ENCODE measurements around the gene DDAH1.

The DDAH1 gene

GRCh38 chr1:85445906-85446305 is 19.1 kb downstream of the DDAH1 start:
- DNase-seq (ENCODE audit: low read depth in 2 of 2, low spot score in 1 of 2), result no peak

GRCh38 chr1:85444381-85444780 is 20.6 kb downstream of the DDAH1 start:
- DNase-seq (ENCODE audit: low read depth in 2 of 2, low spot score in 1 of 2), result no peak

GRCh38 chr1:85440612-85441011 is 24.3 kb downstream of the DDAH1 start:
- no peak for DNase-seq (ENCODE audit: low read depth in 2 of 2, low spot score in 1 of 2)

GRCh38 chr1:85438353-85438752 is 26.6 kb downstream of the DDAH1 start:
- DNase-seq (ENCODE audit: low read depth in 2 of 2, low spot score in 1 of 2), result no peak

DNA sequence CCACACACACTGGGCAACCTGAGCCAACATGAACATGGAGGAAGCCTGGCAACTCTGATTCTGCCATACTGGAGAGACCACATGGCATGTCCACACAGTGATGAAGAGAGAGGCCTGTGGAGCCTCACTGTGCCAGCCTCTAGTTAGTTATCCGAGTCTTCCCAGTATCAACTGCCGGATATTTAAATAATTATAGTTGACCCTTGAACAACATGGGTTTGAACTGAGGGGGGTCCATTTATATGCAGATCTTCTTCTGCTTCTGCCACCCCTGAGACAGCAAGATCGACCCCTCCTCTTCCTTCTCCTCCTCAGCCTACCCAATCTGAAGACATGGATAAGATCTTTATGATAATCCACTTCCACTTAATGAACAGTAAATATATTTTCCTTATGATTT is 27.8 kb downstream of the DDAH1 start:
- DNase-seq (ENCODE audit: low read depth in 2 of 2, low spot score in 1 of 2), result no peak

DNA sequence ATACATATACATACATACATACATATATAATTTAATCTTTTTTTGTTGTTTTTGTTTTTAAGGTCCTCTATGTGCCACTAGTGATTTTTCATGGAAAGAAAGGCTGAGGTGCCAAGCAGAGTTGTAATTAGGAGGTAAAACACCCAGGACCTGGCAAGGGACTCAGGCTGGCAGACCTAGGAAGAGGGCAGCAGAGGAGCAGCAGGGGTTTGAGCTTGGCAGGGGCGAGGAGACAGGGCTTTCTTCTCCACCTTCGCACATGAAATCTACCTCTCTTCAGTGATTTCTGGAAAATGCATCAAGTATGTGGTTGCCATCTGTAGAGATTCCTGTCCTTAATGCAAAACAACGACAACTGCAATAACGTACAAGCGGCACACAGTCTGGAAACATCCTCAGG is 31.9 kb downstream of the DDAH1 start:
- DNase-seq (ENCODE audit: low read depth in 2 of 2, low spot score in 1 of 2), result no peak

DNA sequence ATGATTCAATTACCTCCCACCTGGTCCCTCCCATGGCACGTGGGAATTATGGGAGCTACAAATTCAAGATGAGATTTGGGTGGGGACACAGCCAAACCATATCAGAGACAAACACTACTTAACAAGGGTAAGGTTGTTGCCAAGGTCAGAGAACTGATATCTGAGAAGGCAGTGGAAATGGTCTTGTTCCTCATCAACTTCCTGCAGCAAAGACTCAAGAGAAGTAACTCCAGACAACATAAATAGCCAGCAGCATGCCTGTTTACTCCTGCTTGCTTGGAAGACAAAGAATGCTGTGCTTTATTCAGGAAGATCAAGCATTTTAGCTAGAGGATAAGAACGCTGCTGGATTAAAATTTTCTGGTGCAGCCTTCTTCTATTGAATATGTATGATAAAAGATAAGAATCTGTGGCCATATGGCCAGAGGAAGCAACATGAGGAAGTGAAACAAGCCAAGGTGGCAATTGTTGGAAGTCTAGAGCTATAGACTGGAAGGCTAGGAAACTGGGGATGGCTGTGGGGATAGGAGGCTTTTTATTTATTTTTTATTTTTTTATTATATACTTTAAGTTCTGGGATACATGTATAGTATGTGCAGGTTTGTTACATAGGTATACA is 36.4 kb downstream of the DDAH1 start:
- DNase-seq (ENCODE audit: low read depth in 2 of 2, low spot score in 1 of 2), result no peak

DNA sequence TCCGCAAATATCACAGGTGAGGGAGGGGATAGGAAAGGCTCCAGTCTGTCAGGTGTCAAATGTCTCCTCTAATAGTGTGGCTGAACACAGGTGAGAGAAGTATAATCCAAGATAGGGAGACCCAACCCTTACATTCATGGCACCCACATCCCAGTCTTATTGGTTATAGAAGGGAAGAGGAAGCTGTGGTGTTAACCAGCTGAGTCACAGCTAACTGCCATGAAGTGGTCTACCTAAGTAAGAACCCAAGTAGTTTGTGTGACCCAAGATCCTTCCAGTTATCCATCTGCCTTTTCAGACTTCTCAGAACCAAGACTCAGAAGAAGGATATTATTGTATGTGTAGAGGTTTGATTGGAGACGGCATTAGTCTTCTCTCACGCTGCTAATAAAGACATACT is 37.1 kb downstream of the DDAH1 start:
- DNase-seq (ENCODE audit: low read depth in 2 of 2, low spot score in 1 of 2), result no peak

DNA sequence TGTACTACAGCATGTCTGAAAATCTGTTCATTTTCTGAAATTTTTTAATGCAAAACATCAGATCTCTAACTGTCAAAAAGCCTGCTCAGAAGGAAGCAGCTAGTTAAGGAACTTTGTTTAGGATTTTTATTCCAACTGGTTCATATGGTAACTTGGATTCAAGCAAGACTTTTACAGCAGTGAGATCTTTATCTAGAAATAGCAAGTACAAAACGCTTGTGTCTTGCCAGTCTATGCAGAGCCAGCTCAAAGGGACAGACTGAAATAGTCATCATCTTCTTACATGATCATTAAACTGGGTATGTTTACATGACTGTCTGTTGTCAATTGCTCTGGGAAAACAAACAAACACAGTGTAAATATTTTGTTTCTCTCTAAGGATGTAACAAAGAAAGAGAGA is 37.6 kb downstream of the DDAH1 start:
- DNase-seq (ENCODE audit: low read depth in 2 of 2, low spot score in 1 of 2), result no peak

DNA sequence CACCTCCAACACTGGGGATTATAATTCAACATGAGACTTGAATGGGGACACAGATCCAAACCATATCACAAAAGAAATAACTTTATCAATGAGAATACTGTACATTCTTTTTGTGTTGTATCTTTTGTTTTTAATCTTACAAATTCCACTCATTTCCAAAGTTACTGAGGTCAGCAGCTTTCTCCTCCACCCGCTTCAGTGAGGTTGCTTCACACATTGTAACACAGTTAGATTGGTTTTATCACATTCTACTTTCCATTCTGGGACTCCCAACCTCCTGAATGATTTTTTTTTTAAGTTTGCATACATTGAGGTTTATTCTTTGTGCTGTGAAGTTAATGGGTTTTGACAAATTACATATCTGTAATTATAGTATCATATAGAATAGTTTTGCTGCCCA is 43.8 kb downstream of the DDAH1 start:
- no peak for DNase-seq (ENCODE audit: low read depth in 2 of 2, low spot score in 1 of 2)

GRCh38 chr1:85420199-85420598 is 44.8 kb downstream of the DDAH1 start:
- DNase-seq (ENCODE audit: low read depth in 2 of 2, low spot score in 1 of 2), result no peak

GRCh38 chr1:85417876-85418275 is 47.1 kb downstream of the DDAH1 start:
- no peak for DNase-seq (ENCODE audit: low read depth in 2 of 2, low spot score in 1 of 2)

GRCh38 chr1:85417017-85417416 is 47.9 kb downstream of the DDAH1 start:
- DNase-seq (ENCODE audit: low read depth in 2 of 2, low spot score in 1 of 2), result no peak

- DNase-seq (ENCODE audit: low read depth in 2 of 2, low spot score in 1 of 2), result no peak
Measured at GRCh38 chr1:85413169-85413568, 51.8 kb downstream of the DDAH1 start.

- no peak for DNase-seq (ENCODE audit: low read depth in 2 of 2, low spot score in 1 of 2)
Measured at GRCh38 chr1:85411567-85412305, 53.2 kb downstream of the DDAH1 start.

DNA sequence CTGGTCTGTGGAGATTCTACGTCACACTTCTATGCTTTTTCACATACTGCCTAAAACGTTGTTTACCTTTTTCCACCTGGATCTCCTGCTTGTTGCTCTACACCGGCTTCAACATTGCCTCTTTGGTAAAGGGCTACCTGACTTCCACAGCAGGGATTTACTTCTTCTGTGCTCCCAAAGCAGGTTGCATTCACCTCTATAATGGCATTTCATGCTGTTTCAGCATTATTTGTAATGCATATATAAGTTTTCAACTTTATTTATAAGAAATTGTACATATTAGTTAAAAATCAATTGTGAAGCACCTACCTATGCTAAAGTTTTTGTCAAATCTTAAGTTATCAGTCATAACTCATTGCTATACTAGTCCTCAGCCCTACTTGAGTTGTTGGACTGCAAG is 55.4 kb downstream of the DDAH1 start:
- DNase-seq (ENCODE audit: low read depth in 2 of 2, low spot score in 1 of 2), result no peak

GRCh38 chr1:85407746-85408377 is 57.1 kb downstream of the DDAH1 start:
- no peak for DNase-seq (ENCODE audit: low read depth in 2 of 2, low spot score in 1 of 2)

GRCh38 chr1:85406887-85407533 is 57.9 kb downstream of the DDAH1 start:
- no peak for DNase-seq (ENCODE audit: low read depth in 2 of 2, low spot score in 1 of 2)

DNA sequence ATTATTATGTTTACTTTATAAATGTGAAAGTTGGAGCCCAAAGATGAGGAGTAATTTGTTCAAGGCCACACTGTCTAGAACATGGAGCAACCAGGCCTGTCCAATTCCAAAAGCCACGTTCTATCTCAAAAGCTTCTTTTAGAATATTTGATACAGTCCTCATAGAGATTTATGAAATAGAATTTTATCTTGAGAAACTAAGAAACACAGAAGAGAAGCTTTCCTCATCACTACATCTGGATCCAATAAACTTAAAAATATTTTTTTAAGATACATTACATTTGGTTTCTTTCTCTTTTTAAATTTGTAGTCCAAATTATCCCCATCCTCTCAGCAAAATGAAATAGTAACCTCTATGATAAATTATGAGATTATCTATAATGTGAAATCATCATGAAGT is 58.9 kb downstream of the DDAH1 start:
- DNase-seq (ENCODE audit: low read depth in 2 of 2, low spot score in 1 of 2), result no peak

- no peak for DNase-seq (ENCODE audit: low read depth in 2 of 2, low spot score in 1 of 2)
Measured at GRCh38 chr1:85404408-85404807, 60.6 kb downstream of the DDAH1 start.

DNA sequence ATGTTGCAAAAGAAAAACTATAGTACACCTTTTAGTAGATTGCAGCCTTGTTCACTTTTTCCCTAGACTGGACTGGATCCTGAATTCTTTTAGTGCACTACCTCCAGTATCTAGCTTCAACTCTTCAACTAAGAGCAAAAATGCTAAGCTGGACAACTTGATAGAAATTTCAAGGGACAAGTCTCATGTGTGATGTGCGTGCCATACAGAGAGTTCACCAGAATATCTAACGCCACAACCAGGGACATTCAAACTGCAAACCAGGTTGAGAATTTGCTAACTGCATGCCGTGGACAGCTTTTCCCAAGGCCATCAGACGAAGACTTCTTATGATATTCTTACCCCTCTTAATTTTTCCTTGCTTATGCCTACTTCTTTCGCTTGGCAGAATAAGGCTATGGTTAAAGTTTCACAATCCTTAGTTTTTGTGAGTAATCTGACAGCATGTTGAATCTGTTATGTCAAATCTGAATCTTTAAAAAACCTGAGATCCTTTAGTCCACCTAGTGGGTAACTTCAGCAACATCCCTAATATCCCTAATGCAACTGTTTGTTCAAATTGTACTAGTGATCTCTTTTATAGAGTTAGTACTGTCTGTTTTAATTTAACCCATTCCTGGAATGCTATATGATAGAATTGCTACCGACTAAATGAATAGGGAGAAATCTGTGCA is 66.4 kb downstream of the DDAH1 start:
- DNase-seq (ENCODE audit: low read depth in 2 of 2, low spot score in 1 of 2), result no peak

All from stimulated activated CD8-positive, alpha-beta memory T cell treated with anti-CD3 and anti-CD28 coated beads, Interleukin-4, amount 100 ng/mL, for 1 hour (primary cell).